Gastrocnemius medialis (tissue), 4 donors: ENCODE measurements around the gene PLEKHA1.

Source experiments
- CTCF ChIP-seq, 5 experiments: fragments of 450-650 bp in 3 of 5; fragments of 200-600 bp in 2 of 5; sonication (generic) in 2 of 5; IDR thresholded peaks in 4 of 5; conservative IDR thresholded peaks in 1 of 5; 1 replicate in 4 of 5; 2 replicates in 1 of 5; pipeline ENCODE4 v1.5.1; 2016 to 2019; ENCODE audit warnings: antibody characterized with exemption in 5 of 5, mild to moderate bottlenecking in 3 of 5, moderate library complexity in 3 of 5
- POLR2A ChIP-seq, 2 donors: fragments of 450-650 bp; IDR thresholded peaks; one replicate each; pipeline ENCODE4 v1.6.1; 2017; ENCODE audit warnings: antibody characterized with exemption in 2 of 2, mild to moderate bottlenecking in 2 of 2, moderate library complexity in 2 of 2

- no peak for TF ChIP-seq CTCF (IDR thresholded peaks at IDR 0.05 in 4 of 5, conservative IDR thresholded peaks at IDR 0.05 in 1 of 5)
- no peak for TF ChIP-seq POLR2A (IDR thresholded peaks at IDR 0.05)
Measured at GRCh38 chr10:122454071-122454470, 79.6 kb downstream of the PLEKHA1 start.
